GM19324 (cell line): ENCODE data around the gene ACTR3.

Experiments
- ATAC-seq: cut with Tn5 transposase; IDR thresholded peaks from one replicate; pipeline ENCODE4 v1.9.1; 2021; ENCODE audit warnings: mild to moderate bottlenecking, moderate library complexity; ENCODE audit not compliant: unreplicated experiment, low FRiP score

ACTR3 gene

GRCh38 chr2:113986762-113987290, 96.9 kb downstream of the ACTR3 start:
- ATAC-seq = no peak

- ATAC-seq = no peak
Measured at GRCh38 chr2:113992090-113992489, 102.2 kb downstream of the ACTR3 start.

GRCh38 chr2:113996671-113997594, 107.0 kb downstream of the ACTR3 start:
- no peak for ATAC-seq

- ATAC-seq = no peak
Measured at GRCh38 chr2:114001152-114001551, 111.3 kb downstream of the ACTR3 start.

- ATAC-seq = no peak
Measured at GRCh38 chr2:114001937-114002336, 112.0 kb downstream of the ACTR3 start.

- ATAC-seq = no peak
Measured at GRCh38 chr2:114005110-114005783, 115.4 kb downstream of the ACTR3 start.

- no peak for ATAC-seq
Measured at GRCh38 chr2:114006460-114006859, 116.6 kb downstream of the ACTR3 start.

- no peak for ATAC-seq
Measured at GRCh38 chr2:114007436-114007835, 117.5 kb downstream of the ACTR3 start.

GRCh38 chr2:114008720-114009119, 118.8 kb downstream of the ACTR3 start:
- no peak for ATAC-seq

- ATAC-seq = no peak
Measured at GRCh38 chr2:114009205-114009944, 119.5 kb downstream of the ACTR3 start.

GRCh38 chr2:114010001-114010400, 120.1 kb downstream of the ACTR3 start:
- no peak for ATAC-seq

- no peak for ATAC-seq
Measured at GRCh38 chr2:114011713-114012112, 121.8 kb downstream of the ACTR3 start.
